ENCODE data around the gene CBLB. TPM values are rescaled to one million over a fixed set of nuclear protein-coding genes. Genes with fewer than 3 reads are reported as not detected.
A peak's percentile ranks its signal among the peaks of the same experiment; 100 is the strongest.

The CBLB gene
- total and polyA plus RNA-seq, 4 donors = 25.1 to 44.6 (median 30.8) TPM

GRCh38 chr3:105878061-105878460 is 9.2 kb upstream of the CBLB start:
- no peaks in the 10 kb centered on the region for H3K9me3 ChIP-seq (ENCODE audit: control insufficient read depth, insufficient read depth, low read length)
- no CpG with 5 or more reads among the region's 1 CpG for WGBS (ENCODE audit: insufficient coverage)
- H3K27me3 ChIP-seq (ENCODE audit: control insufficient read depth, insufficient read depth, low read length) = no peaks in the 10 kb centered on the region
- H3K36me3 ChIP-seq (ENCODE audit: control insufficient read depth, insufficient read depth, low read length) = no peaks in the 10 kb centered on the region
- H3K4me3 ChIP-seq (ENCODE audit: low read depth, low read length) = no peak overlapping the region
- no peak for DNase-seq (ENCODE audit: low read depth in 4 of 6, low spot score in 6 of 6)
- H3K4me1 ChIP-seq (ENCODE audit: control insufficient read depth, insufficient read depth, low read length) = no peaks in the 10 kb centered on the region
- H3K27ac ChIP-seq (ENCODE audit: low read depth, low read length) = no peak overlapping the region

GRCh38 chr3:105877336-105877910 is 8.6 kb upstream of the CBLB start:
- no peaks in the 10 kb centered on the region for H3K27me3 ChIP-seq (ENCODE audit: control insufficient read depth, insufficient read depth, low read length)
- no peak overlapping the region for H3K27ac ChIP-seq (ENCODE audit: low read depth, low read length)
- H3K36me3 ChIP-seq (ENCODE audit: control insufficient read depth, insufficient read depth, low read length) = no peaks in the 10 kb centered on the region
- H3K4me1 ChIP-seq (ENCODE audit: control insufficient read depth, insufficient read depth, low read length) = no peaks in the 10 kb centered on the region
- WGBS (ENCODE audit: insufficient coverage) = no CpG with 5 or more reads among the region's 1 CpG
- H3K9me3 ChIP-seq (ENCODE audit: control insufficient read depth, insufficient read depth, low read length) = no peaks in the 10 kb centered on the region
- DNase-seq (ENCODE audit: low read depth in 4 of 6, low spot score in 6 of 6) = no peak
- H3K4me3 ChIP-seq (ENCODE audit: low read depth, low read length) = no peak overlapping the region

- Histone ChIP-seq H3K27ac (ENCODE audit: low read depth, low read length) (no peak overlapping the region), H3K4me1 (ENCODE audit: control insufficient read depth, insufficient read depth, low read length) (no peaks in the 10 kb centered on the region), H3K4me3 (ENCODE audit: low read depth, low read length) (no peak overlapping the region), H3K9me3 (ENCODE audit: control insufficient read depth, insufficient read depth, low read length) (no peaks in the 10 kb centered on the region), H3K27me3 (ENCODE audit: control insufficient read depth, insufficient read depth, low read length) (no peaks in the 10 kb centered on the region), H3K36me3 (ENCODE audit: control insufficient read depth, insufficient read depth, low read length) (no peaks in the 10 kb centered on the region)
- no CpG with 5 or more reads among the region's 2 CpGs for WGBS (ENCODE audit: insufficient coverage)
- no peak for DNase-seq (ENCODE audit: low read depth in 4 of 6, low spot score in 6 of 6)
Measured at GRCh38 chr3:105876780-105877327, 8.0 kb upstream of the CBLB start.

DNA sequence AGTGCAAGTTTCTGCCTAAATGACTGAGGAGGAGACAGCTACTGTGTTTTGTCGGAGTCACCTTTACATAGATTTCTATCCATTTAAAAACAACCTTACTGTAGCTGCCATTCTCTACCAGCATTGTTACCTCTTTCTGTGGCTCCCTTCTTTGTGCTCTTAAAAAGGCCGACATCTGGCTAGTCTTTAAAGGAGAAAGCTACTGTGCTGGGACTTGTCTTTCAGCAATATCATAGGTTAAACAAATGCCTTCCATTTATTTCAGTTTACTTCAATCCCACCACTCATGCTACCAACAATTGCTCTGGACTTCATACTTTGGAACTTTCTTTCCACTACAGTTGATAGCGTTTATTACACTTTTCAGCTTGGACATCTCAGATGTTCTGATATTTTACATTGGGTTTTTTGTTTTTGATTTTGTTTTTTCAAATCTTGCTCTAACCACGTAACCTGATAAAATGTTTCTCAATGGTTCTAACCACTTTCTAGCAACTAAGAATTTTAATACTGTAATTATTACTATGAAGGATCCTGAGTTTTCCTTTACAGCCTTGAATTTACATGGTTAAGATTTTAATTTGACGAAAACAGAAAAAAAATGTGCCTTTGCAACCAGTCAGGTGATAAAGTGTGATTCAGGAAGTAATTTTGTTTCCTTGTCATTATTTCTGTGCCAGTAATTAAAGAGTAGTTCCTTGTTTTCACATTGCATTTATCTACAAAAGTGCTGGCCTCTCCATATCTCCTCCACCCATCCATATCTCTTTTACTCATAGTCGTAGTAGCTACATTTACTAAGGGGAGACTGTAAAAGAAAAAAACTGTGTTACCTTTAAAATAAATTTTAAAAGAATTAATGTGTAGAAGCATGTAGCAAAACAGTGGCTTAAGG is 1.3 kb upstream of the CBLB start:
- Histone ChIP-seq H3K27me3 (ENCODE audit: control insufficient read depth, insufficient read depth, low read length) (no peaks in the 10 kb centered on the region), H3K4me1 (ENCODE audit: control insufficient read depth, insufficient read depth, low read length) (peaks cover 3% of the 10 kb centered on the region), H3K4me3 (ENCODE audit: low read depth, low read length) (peak overlapping the region; percentile 90), H3K9me3 (ENCODE audit: control insufficient read depth, insufficient read depth, low read length) (no peaks in the 10 kb centered on the region), H3K36me3 (ENCODE audit: control insufficient read depth, insufficient read depth, low read length) (no peaks in the 10 kb centered on the region), H3K27ac (ENCODE audit: low read depth, low read length) (peak overlapping the region; percentile 99)
- DNase-seq (ENCODE audit: low read depth in 4 of 6, low spot score in 6 of 6) = peak in 1 of 6 donors; percentile 40
- 0% methylated on average over 1 of the region's 6 CpGs for WGBS (ENCODE audit: insufficient coverage)

GRCh38 chr3:105869531-105869833 is 670 bp upstream of the CBLB start:
- Histone ChIP-seq H3K27ac (ENCODE audit: low read depth, low read length) (peak overlapping the region; percentile 99), H3K4me1 (ENCODE audit: control insufficient read depth, insufficient read depth, low read length) (peaks cover 3% of the 10 kb centered on the region), H3K9me3 (ENCODE audit: control insufficient read depth, insufficient read depth, low read length) (no peaks in the 10 kb centered on the region), H3K4me3 (ENCODE audit: low read depth, low read length) (peak overlapping the region; percentile 90), H3K27me3 (ENCODE audit: control insufficient read depth, insufficient read depth, low read length) (no peaks in the 10 kb centered on the region), H3K36me3 (ENCODE audit: control insufficient read depth, insufficient read depth, low read length) (no peaks in the 10 kb centered on the region)
- DNase-seq (ENCODE audit: low read depth in 4 of 6, low spot score in 6 of 6) = no peak
- 0% methylated on average over 3 of the region's 3 CpGs for WGBS (ENCODE audit: insufficient coverage)

DNA sequence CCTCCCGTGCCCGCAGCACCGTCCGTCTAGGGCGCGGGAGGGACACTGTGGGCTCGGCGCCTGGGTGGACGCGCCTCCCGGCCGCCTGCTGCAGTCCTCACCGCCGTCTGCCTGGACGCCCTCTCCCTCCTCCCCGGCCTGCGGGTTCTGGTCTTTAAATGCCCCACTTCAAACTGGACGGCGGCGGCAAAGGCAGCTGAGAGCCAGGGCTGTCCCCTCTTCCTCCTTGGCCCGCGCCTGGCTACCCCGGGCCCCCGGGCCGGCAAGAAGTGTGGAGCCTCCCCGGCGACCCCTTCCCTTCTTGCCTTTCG is 426 bp downstream of the CBLB start:
- Histone ChIP-seq H3K27me3 (ENCODE audit: control insufficient read depth, insufficient read depth, low read length) (no peaks in the 10 kb centered on the region), H3K4me3 (ENCODE audit: low read depth, low read length) (peak overlapping the region; percentile 90), H3K9me3 (ENCODE audit: control insufficient read depth, insufficient read depth, low read length) (no peaks in the 10 kb centered on the region), H3K36me3 (ENCODE audit: control insufficient read depth, insufficient read depth, low read length) (no peaks in the 10 kb centered on the region), H3K4me1 (ENCODE audit: control insufficient read depth, insufficient read depth, low read length) (peaks cover 3% of the 10 kb centered on the region), H3K27ac (ENCODE audit: low read depth, low read length) (peak overlapping the region; percentile 99)
- DNase-seq (ENCODE audit: low read depth in 4 of 6, low spot score in 6 of 6) = no peak
- 0% methylated on average over 28 of the region's 28 CpGs for WGBS (ENCODE audit: insufficient coverage)

- Histone ChIP-seq H3K27me3 (ENCODE audit: control insufficient read depth, insufficient read depth, low read length) (no peaks in the 10 kb centered on the region), H3K4me1 (ENCODE audit: control insufficient read depth, insufficient read depth, low read length) (peaks cover 3% of the 10 kb centered on the region), H3K9me3 (ENCODE audit: control insufficient read depth, insufficient read depth, low read length) (no peaks in the 10 kb centered on the region), H3K27ac (ENCODE audit: low read depth, low read length) (peak overlapping the region; percentile 99), H3K4me3 (ENCODE audit: low read depth, low read length) (peak overlapping the region; percentile 90), H3K36me3 (ENCODE audit: control insufficient read depth, insufficient read depth, low read length) (no peaks in the 10 kb centered on the region)
- 3% methylated on average over 8 of the region's 16 CpGs for WGBS (ENCODE audit: insufficient coverage)
- peak in 1 of 6 donors; percentile 59 for DNase-seq (ENCODE audit: low read depth in 4 of 6, low spot score in 6 of 6)
Measured at GRCh38 chr3:105867712-105868430, 941 bp downstream of the CBLB start.

DNA sequence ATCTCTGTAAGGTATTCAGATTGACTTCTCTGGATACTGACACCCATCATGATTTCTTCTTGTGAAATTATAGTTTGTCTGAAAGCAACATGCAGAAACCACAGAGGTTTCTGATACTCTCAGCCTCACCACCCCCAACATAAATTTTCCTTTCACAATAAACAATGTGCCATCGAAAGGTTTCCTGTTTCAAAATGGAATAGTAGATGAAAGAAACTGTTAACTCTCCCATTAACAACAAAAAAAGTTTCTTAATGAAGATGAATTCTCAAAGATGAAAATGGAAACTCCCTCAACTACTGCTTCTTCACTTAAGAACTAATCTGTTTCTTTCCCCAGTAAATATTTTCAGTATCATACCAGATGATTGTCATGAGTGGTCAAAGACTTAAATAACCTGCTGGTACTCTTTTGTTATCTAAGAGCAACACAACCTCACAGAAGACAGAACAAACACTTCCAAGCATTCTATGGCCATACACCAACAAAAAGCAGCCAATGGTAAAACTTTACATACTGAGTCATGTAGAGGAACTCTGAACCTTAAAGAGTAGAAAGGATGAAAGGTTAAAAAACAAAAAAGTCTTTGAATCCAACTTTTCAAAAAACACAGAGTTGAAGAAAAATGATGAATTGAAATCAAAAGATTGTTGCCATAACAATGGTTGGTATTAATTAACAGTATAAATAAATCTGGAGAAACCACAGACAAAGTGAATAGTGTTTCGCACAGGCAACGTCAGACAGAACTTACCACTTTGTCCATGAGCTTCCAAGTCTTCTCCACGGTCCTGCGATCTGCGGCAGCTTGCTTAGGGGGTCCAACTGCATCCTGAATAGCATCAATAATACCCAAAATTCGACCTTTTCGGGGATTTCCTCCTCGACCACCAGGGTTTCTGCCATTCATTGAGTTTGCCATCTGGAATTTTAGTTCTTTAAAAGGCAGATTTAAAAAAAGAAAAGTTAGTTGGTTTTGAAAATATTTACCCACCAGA is 1.9 kb downstream of the CBLB start:
- DNase-seq (ENCODE audit: low read depth in 4 of 6, low spot score in 6 of 6) = peak in 2 of 6 donors; percentile 29 to 47
- Histone ChIP-seq H3K36me3 (ENCODE audit: control insufficient read depth, insufficient read depth, low read length) (no peaks in the 10 kb centered on the region), H3K4me3 (ENCODE audit: low read depth, low read length) (peak overlapping the region; percentile 90), H3K4me1 (ENCODE audit: control insufficient read depth, insufficient read depth, low read length) (peaks cover 3% of the 10 kb centered on the region), H3K27me3 (ENCODE audit: control insufficient read depth, insufficient read depth, low read length) (no peaks in the 10 kb centered on the region), H3K9me3 (ENCODE audit: control insufficient read depth, insufficient read depth, low read length) (no peaks in the 10 kb centered on the region), H3K27ac (ENCODE audit: low read depth, low read length) (peak overlapping the region; percentile 99)
- WGBS (ENCODE audit: insufficient coverage) = 13% methylated on average over 5 of the region's 9 CpGs

GRCh38 chr3:105865867-105866350 is 2.9 kb downstream of the CBLB start:
- Histone ChIP-seq H3K4me1 (ENCODE audit: control insufficient read depth, insufficient read depth, low read length) (peaks cover 3% of the 10 kb centered on the region), H3K4me3 (ENCODE audit: low read depth, low read length) (peak overlapping the region; percentile 1), H3K9me3 (ENCODE audit: control insufficient read depth, insufficient read depth, low read length) (no peaks in the 10 kb centered on the region), H3K27ac (ENCODE audit: low read depth, low read length) (no peak overlapping the region), H3K27me3 (ENCODE audit: control insufficient read depth, insufficient read depth, low read length) (no peaks in the 10 kb centered on the region), H3K36me3 (ENCODE audit: control insufficient read depth, insufficient read depth, low read length) (no peaks in the 10 kb centered on the region)
- 60% methylated on average over 1 of the region's 1 CpG for WGBS (ENCODE audit: insufficient coverage)
- DNase-seq (ENCODE audit: low read depth in 4 of 6, low spot score in 6 of 6) = no peak
